ENCODE results near the gene TAF1D.

The TAF1D gene

DNA sequence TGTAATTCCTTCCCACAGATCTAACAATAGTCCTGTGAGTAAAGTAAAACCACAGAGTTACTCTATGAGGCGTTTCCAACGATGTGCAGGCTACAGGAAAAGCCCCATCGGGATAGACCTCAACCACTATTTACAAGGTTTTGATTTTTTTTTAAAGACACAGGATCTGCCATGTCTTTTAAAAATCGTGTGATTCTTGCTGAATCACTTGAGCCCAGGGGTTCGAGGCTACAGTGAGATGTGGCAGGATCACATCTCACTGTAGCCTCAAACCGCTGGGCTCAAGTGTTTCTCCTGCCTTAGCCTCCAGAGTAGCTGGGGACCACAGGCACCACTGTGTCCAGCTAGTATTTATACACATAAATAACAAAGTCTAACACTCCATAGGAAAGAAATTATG, 7.8 kb downstream of the TAF1D start:
- DNase-seq (ENCODE audit: low spot score), result no peak
- Histone ChIP-seq H3K27ac (no peak overlapping the region), H3K4me3 (no peak overlapping the region)
- TF ChIP-seq, protein P1, sequence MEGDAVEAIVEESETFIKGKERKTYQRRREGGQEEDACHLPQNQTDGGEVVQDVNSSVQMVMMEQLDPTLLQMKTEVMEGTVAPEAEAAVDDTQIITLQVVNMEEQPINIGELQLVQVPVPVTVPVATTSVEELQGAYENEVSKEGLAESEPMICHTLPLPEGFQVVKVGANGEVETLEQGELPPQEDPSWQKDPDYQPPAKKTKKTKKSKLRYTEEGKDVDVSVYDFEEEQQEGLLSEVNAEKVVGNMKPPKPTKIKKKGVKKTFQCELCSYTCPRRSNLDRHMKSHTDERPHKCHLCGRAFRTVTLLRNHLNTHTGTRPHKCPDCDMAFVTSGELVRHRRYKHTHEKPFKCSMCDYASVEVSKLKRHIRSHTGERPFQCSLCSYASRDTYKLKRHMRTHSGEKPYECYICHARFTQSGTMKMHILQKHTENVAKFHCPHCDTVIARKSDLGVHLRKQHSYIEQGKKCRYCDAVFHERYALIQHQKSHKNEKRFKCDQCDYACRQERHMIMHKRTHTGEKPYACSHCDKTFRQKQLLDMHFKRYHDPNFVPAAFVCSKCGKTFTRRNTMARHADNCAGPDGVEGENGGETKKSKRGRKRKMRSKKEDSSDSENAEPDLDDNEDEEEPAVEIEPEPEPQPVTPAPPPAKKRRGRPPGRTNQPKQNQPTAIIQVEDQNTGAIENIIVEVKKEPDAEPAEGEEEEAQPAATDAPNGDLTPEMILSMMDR (IDR thresholded peaks at IDR 0.05), result no peak

DNA sequence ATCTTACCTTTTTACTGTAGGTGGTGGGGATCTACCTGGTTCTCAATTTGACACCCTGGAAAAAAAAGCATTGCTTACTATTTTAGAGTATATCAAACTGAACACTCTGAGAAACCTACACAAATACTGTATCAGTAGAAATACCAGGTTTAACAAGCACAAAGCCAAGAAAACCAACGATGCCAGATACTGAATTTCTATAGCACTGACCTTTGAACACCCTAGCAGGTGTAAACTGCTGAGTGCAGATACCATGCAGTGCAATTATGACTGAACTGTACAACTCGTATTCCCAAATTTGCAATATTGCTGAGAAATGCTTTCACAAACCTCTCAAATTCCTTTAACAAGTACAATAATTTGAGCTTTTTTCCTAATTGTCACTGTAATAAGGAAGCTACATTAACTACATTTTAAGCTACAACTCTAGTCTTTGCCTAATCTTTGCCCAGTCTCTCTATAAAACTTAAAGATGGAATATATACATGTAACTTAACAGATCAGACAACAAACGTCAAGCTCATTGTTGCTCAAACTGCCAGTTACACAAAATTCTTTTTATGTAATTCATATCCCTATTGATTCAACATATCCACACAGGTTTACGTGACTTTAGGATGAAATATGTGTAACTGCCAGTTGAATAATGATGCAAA, 8.9 kb downstream of the TAF1D start:
- Histone ChIP-seq H3K4me3 (no peak overlapping the region), H3K27ac (no peak overlapping the region)
- DNase-seq (ENCODE audit: low spot score), result no peak
- TF ChIP-seq, protein P1 (IDR thresholded peaks at IDR 0.05), result no peak

DNA sequence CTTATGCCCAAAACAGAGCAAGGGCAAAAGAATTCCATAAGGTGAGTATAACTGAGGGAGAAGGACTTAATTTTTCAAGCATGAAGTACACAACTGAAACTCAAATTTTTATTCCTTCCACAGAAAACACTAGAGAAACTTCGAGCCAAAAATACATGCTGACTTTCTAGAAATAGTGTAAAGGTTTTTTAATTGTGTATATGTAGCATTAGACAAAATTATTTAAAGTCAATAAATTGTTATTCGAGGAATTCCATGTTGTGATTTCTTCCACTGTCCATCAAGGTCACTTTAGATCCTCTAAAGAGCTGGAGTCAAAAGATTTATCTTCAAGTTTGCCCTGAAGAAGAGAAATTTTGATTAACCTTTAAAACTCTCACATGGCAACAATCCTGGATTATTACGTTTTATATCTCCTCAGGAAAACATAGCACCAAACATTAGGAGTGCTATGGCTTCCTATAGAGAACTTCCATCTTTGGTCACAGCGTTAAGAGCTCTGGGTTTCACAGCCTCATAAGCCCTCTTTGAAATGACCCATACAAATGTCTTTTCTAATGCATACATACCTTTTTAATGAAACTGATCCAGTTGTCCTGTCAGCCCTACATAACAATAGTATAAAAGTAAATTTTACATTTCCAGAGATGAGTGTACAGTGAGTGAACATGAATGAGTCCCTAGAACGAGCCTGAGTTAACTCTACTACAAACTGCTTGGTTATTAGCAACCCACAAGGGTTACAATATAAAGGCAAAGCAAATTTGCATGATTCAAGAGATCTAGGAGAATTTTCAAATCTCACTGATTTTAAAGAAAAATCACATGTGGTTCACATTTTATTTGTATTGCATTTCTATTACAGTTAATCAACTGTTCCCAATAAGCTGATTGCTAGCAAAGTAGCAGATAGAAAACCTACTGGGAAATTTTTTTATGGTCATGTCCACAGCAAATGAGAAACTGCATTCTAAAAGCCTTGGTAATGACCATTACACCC, 10.9 kb downstream of the TAF1D start:
- DNase-seq (ENCODE audit: low spot score), result no peak
- no peak overlapping the region for H3K27ac ChIP-seq
- TF ChIP-seq, protein P1 (IDR thresholded peaks at IDR 0.05), result no peak
- H3K4me3 ChIP-seq, result no peak overlapping the region

DNA sequence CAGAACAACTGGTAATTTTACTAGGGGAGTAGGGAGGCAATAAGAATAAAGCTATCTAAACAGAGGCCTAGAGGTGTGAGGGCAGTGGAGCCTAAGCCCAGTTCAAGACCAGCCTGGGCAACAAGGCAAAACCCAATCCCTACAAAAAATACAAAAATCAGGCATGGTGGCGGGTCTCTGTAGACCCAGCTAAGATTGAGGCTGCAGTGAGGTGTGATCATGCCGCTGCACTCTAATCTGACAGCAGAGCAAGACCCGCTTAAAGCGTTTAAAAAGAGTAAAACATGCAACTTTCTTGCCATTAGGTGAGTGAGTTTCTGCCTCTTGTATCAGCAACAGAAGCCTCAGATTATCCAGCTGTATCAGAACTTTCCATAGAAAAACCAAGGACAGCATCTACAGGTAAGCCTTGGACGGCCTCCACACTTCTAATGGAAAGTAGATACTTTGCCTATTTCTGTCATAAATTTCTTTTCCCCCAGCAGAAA, 12.1 kb downstream of the TAF1D start:
- no peak overlapping the region for H3K27ac ChIP-seq
- TF ChIP-seq, protein P1 (IDR thresholded peaks at IDR 0.05), result no peak
- no peak overlapping the region for H3K4me3 ChIP-seq
- DNase-seq (ENCODE audit: low spot score), result no peak

DNA sequence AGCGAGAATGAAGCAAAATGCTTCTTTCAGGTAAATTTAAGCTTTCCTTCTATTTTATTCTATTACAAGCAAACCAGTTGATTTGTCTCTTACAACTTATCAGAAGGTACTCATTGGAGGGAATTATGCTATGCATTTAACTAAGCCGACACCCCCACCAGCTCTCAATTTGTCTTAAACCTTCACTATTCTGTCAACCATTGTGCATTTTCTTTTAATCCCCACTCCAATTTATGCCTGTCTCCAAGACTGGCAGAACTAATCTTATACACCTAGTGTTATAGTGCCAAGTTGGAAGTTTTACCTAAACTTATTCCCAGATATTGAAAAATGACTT, 12.5 kb downstream of the TAF1D start:
- TF ChIP-seq, protein P1 (IDR thresholded peaks at IDR 0.05), result no peak
- no peak overlapping the region for H3K27ac ChIP-seq
- no peak overlapping the region for H3K4me3 ChIP-seq
- no peak for DNase-seq (ENCODE audit: low spot score)

DNA sequence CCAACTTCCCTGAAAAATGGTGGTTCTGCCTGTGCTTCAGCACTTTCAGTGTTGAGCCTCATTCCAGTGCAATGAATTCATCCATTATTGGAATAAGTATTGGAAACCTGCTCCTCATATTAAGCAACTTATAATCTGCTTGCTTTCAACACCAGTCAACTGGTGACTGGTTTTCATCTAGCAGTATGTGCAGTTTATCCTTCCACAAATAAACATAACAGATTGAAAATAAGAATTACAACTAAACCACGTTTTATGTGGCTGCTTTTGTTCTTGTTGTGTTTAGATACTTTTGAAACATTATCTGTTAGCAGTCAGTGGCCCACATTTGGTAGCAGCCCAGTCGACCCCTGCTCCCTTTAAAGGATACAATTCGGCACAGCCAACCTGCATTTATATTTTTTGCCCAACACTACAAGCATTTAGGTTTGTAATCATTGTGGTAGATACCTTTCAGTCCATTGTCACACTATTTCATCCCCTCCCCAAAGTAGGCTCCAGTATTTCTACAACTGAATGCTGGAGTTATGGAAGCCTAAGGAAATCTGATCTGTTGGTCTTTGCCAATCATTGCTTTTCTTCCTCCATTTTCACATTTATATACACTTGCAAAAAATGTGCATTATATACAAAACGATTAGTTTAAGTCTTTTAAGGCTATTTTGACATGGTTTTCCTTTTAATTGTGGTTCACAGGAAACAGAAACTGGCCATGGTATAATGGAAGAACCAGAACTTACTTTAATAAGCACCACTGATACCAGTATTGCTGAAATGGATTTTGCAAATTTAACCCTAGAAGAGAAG, 13.1 kb downstream of the TAF1D start:
- H3K27ac ChIP-seq, result peak overlapping the region in 1 of 2 donors; percentile 24
- no peak overlapping the region for H3K4me3 ChIP-seq
- TF ChIP-seq, protein P1 (IDR thresholded peaks at IDR 0.05), result no peak
- DNase-seq (ENCODE audit: low spot score), result no peak

Measured in coronary artery (tissue), 2 donors.